Measurements from ENCODE around the gene APOL1. TPM values are rescaled to one million over a fixed set of nuclear protein-coding genes. Genes with fewer than 3 reads are reported as not detected.

Gene APOL1
- total RNA-seq, 6 experiments from 2014 or later: 0.55 to 6.2 (median 4.9) TPM

DNA sequence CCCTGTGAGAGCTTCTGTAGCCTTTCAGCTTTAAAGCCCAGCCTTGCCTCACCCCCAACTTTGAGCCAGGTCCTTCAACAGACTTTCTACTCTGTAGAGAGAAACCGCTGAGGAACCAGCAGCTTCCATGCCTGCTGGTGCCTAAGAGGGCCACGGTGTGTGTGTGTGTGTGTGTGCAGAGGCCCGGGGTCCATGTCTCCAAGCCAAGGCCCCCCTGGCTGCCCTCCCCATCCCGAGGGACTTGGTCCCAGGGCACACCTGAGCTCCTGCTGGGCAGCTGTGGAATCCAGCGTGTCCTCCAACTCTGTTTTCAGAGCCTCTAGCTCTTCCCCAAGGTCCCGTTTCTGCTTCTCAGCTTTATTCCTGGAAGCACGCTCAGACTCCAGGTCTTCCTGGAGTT lies 42.3 kb downstream of the APOL1 start:
- Mint-ChIP-seq H3K36me3 (ENCODE audit: low read depth) (peaks cover 40% of the 10 kb centered on the region), H3K9me3 (peaks cover 4% of the 10 kb centered on the region; the same call in 1 of the 2 replicates), H3K4me1 (ENCODE audit: low read depth) (no peaks in the 10 kb centered on the region), H3K27ac (peak overlapping the region; percentile 38; the same call in 1 of the 2 replicates), H3K27me3 (ENCODE audit: insufficient read depth) (peaks cover 63% of the 10 kb centered on the region), H3K4me3 (peak overlapping the region; percentile 32; the same call in 1 of the 2 replicates)
- TF ChIP-seq, protein P1, sequence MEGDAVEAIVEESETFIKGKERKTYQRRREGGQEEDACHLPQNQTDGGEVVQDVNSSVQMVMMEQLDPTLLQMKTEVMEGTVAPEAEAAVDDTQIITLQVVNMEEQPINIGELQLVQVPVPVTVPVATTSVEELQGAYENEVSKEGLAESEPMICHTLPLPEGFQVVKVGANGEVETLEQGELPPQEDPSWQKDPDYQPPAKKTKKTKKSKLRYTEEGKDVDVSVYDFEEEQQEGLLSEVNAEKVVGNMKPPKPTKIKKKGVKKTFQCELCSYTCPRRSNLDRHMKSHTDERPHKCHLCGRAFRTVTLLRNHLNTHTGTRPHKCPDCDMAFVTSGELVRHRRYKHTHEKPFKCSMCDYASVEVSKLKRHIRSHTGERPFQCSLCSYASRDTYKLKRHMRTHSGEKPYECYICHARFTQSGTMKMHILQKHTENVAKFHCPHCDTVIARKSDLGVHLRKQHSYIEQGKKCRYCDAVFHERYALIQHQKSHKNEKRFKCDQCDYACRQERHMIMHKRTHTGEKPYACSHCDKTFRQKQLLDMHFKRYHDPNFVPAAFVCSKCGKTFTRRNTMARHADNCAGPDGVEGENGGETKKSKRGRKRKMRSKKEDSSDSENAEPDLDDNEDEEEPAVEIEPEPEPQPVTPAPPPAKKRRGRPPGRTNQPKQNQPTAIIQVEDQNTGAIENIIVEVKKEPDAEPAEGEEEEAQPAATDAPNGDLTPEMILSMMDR (IDR thresholded peaks at IDR 0.05): no peak
- DNase-seq: no peak

DNA sequence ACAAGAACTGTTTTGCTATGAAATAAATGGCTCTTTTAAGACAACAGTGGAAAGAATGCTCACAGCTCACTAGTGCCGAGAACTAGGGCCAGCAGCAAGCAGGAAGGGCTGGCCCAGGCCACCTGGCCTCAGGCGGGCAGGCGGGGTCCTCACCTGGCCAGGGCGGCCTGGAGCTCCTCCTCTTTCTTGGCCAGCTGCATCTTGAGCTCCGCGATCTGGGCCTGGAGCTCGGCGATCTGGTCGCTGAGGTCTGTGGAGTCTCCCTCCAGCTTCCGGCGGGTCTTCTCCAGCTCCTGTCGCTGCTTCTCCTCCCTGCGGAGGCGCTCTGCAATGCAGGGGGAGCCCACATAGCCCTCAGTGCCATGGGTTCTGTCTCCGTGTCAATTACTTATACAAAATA lies 43.8 kb downstream of the APOL1 start:
- H3K4me1 Mint-ChIP-seq (ENCODE audit: low read depth): peaks cover 4% of the 10 kb centered on the region
- H3K4me3 Mint-ChIP-seq: peak overlapping the region; percentile 68; the same call in 1 of the 2 replicates
- H3K27ac Mint-ChIP-seq: peak overlapping the region; percentile 71
- DNase-seq: no peak
- peaks cover 8% of the 10 kb centered on the region; the same call in 1 of the 2 replicates for H3K9me3 Mint-ChIP-seq
- TF ChIP-seq, protein P1 (IDR thresholded peaks at IDR 0.05): no peak
- peaks cover 76% of the 10 kb centered on the region for H3K27me3 Mint-ChIP-seq (ENCODE audit: insufficient read depth)
- H3K36me3 Mint-ChIP-seq (ENCODE audit: low read depth): peaks cover 47% of the 10 kb centered on the region

DNA sequence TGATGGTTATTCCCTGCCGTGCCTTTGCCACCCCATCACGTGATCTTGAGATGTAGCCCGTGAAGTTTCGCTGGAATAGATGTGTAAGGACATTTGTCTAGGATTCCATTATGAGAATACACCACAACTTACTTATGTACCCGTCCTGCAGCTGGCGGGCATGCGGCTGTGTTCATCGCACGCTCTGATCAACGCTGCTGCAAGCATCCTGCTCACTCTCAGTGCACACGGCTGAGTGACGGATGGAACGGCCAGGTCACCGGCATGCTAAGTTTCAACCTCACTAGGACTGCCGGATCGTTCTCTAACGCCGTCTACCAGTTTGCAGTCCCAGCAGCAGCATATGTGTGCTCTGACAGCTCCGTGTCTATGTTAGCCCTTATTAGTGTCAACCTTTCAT lies 44.6 kb downstream of the APOL1 start:
- TF ChIP-seq, protein P1 (IDR thresholded peaks at IDR 0.05): no peak
- H3K9me3 Mint-ChIP-seq: peaks cover 8% of the 10 kb centered on the region; the same call in 1 of the 2 replicates
- H3K4me3 Mint-ChIP-seq: peak overlapping the region; percentile 30; the same call in 1 of the 2 replicates
- peaks cover 13% of the 10 kb centered on the region for H3K4me1 Mint-ChIP-seq (ENCODE audit: low read depth)
- no peak for DNase-seq
- peaks cover 46% of the 10 kb centered on the region for H3K36me3 Mint-ChIP-seq (ENCODE audit: low read depth)
- H3K27me3 Mint-ChIP-seq (ENCODE audit: insufficient read depth): peaks cover 70% of the 10 kb centered on the region
- peak overlapping the region; percentile 71; the same call in 1 of the 2 replicates for H3K27ac Mint-ChIP-seq

DNA sequence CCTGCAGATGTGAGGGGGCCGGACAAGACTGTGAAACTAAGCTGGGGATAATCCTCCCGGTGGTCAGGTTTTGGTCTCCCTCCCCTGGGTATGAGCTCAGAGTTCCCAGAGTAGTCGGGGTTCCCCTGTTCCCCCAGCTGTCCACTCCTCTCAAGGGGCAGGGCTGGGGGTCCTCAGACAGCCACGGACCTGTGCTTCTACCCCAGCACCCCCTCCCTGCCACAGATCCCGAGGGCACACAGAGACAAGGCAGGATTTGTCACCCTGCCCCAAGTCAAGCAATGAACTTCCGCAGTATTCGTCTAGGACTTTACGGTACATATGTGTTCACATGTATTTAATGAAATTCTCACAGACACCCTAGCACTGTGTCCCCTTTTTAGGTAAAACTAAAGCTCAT lies 45.2 kb downstream of the APOL1 start:
- peak overlapping the region; percentile 11; the same call in 1 of the 2 replicates for H3K4me3 Mint-ChIP-seq
- H3K27ac Mint-ChIP-seq: peak overlapping the region; percentile 49; the same call in 1 of the 2 replicates
- H3K4me1 Mint-ChIP-seq (ENCODE audit: low read depth): peaks cover 19% of the 10 kb centered on the region
- H3K36me3 Mint-ChIP-seq (ENCODE audit: low read depth): peaks cover 45% of the 10 kb centered on the region
- H3K9me3 Mint-ChIP-seq: peaks cover 8% of the 10 kb centered on the region; the same call in 1 of the 2 replicates
- no peak for DNase-seq
- TF ChIP-seq, protein P1 (IDR thresholded peaks at IDR 0.05): no peak
- peaks cover 68% of the 10 kb centered on the region for H3K27me3 Mint-ChIP-seq (ENCODE audit: insufficient read depth)

DNA sequence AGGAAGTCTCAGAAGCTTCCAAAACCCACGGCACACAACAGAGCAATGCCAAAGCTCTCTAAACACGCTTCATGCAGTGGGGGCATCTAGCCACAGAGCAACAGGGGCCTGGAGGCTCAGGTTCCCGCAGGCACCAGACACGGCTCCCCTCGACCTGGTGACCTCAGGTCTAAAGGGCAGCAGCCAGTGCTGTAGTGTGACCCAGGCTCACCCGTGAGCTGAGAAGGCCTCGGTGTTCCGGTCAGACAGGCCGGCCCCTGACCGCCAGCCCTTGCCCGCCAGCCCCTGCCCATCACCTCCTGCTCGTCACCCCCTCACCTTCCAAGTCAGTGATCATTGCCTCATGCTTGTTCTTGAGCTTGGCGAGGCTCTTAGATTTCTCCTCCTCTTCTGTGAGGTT lies 45.7 kb downstream of the APOL1 start:
- TF ChIP-seq, protein P1 (IDR thresholded peaks at IDR 0.05): no peak
- H3K9me3 Mint-ChIP-seq: peaks cover 8% of the 10 kb centered on the region; the same call in 1 of the 2 replicates
- peaks cover 24% of the 10 kb centered on the region for H3K4me1 Mint-ChIP-seq (ENCODE audit: low read depth)
- DNase-seq: no peak
- peaks cover 68% of the 10 kb centered on the region for H3K27me3 Mint-ChIP-seq (ENCODE audit: insufficient read depth)
- peak overlapping the region; percentile 49 for H3K27ac Mint-ChIP-seq
- H3K4me3 Mint-ChIP-seq: no peak overlapping the region
- H3K36me3 Mint-ChIP-seq (ENCODE audit: low read depth): peaks cover 48% of the 10 kb centered on the region
